Ishikawa (cell line): ENCODE measurements around the gene TRIM72.
A peak's percentile ranks its signal among the peaks of the same experiment; 100 is the strongest.

Source experiments
- CEBPB ChIP-seq: IDR thresholded peaks from 2 replicates; pipeline ENCODE4 v1.6.1; 2012
- CREB1 ChIP-seq: IDR thresholded peaks from 2 replicates; pipeline ENCODE4 v1.6.1; 2012; ENCODE audit warnings: low read depth
- EGR1 ChIP-seq: IDR thresholded peaks from 2 replicates; pipeline ENCODE4 v1.6.1; 2012
- EP300 ChIP-seq: IDR thresholded peaks from 2 replicates; pipeline ENCODE4 v1.6.1; 2012; ENCODE audit warnings: borderline replicate concordance
- FOXM1 ChIP-seq: IDR thresholded peaks from 2 replicates; pipeline ENCODE4 v1.6.1; 2012; ENCODE audit warnings: low read depth, borderline replicate concordance
- NFIC ChIP-seq: IDR thresholded peaks from 2 replicates; pipeline ENCODE4 v1.6.1; 2012
- RAD21 ChIP-seq: IDR thresholded peaks from 2 replicates; pipeline ENCODE4 v1.6.1; 2012; ENCODE audit warnings: low read depth
- REST ChIP-seq: IDR thresholded peaks from 2 replicates; pipeline ENCODE4 v1.6.1; 2012; ENCODE audit warnings: low read depth, mild to moderate bottlenecking
- TAF1 ChIP-seq: IDR thresholded peaks from 2 replicates; pipeline ENCODE4 v1.6.1; 2012; ENCODE audit warnings: low read depth, mild to moderate bottlenecking
- TCF12 ChIP-seq: IDR thresholded peaks from 2 replicates; pipeline ENCODE4 v1.6.1; 2012; ENCODE audit warnings: low read depth
- TEAD4 ChIP-seq: IDR thresholded peaks from 2 replicates; pipeline ENCODE4 v1.6.1; 2012
- USF1 ChIP-seq: IDR thresholded peaks from 2 replicates; pipeline ENCODE4 v1.6.1; 2012
- YY1 ChIP-seq: IDR thresholded peaks from 2 replicates; pipeline ENCODE4 v1.6.1; 2012; ENCODE audit warnings: low read depth
- ZBTB7A ChIP-seq: IDR thresholded peaks from 2 replicates; pipeline ENCODE4 v1.6.1; 2012; ENCODE audit warnings: low read depth
- TF ChIP-seq, protein P1 (sequence below): IDR thresholded peaks from 2 replicates; pipeline ENCODE4 v1.6.1; 2012

Gene TRIM72

GRCh38 chr16:31179747-31180459 is 34.0 kb upstream of the TRIM72 start, which contains the start of gene FUS:
Gene FUS (plus strand): TSS chr16:31180139. CDS start chr16:31180215, 76 bp downstream.
- TF ChIP-seq, protein P1, sequence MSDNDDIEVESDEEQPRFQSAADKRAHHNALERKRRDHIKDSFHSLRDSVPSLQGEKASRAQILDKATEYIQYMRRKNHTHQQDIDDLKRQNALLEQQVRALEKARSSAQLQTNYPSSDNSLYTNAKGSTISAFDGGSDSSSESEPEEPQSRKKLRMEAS = peak; percentile 81
- TF ChIP-seq TCF12 (peak; percentile 63), EGR1 (peak; percentile 100), TAF1 (peak; percentile 100), TEAD4 (0 out of 2 replicates have a peak, but pooled peaks have one; percentile 2), FOXM1 (no peak; the same call in 1 of the 2 replicates), RAD21 (no peak), EP300 (peak; percentile 70; the same call in 1 of the 2 replicates), YY1 (peak; percentile 85), CREB1 (peak; percentile 52), NFIC (0 out of 2 replicates have a peak, but pooled peaks have one; percentile 37), REST (no peak), CEBPB (no peak; the same call in 1 of the 2 replicates)

DNA sequence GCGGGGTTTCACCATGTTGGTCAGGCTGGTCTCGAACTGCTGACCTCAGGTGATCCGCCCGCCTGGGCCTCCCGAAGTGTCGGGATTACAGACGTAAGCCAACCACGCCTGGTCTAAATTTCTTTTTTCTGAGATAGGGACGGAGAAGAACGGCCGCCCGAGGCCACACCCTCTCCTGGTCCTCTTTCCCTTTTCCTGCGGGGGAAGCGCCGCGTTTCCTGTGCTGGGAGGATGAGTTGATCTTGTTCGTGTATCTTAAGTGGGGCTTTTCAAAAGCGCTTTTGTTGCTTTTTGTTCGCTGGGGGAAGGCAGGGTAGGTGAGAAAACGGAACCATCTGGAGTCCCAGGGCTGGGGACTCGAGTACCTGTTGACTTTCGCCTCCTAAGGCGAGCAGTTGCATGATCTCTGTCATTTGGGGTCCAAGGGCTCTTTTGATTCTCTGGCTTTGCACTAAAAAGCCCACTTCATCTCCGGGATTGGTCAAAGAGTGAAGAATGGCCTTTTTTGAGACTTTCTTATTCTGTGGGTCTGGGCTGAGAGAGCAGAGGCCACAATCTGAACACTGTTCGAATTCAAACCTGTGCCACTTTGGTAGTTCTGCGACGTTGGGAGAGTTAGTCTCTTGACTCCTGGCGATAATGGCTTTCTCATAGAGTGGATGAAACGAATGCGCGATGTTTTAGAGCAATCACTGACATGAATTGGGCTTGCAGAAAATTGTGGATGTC is 32.7 kb upstream of the TRIM72 start:
- TF ChIP-seq CREB1 = no peak
- TF ChIP-seq ZBTB7A = no peak
- TF ChIP-seq FOXM1 = no peak
- TF ChIP-seq EP300 = no peak
- TF ChIP-seq TEAD4 = no peak

GRCh38 chr16:31182391-31182790 is 31.5 kb upstream of the TRIM72 start:
- TF ChIP-seq EP300 = no peak
- no peak for TF ChIP-seq CEBPB
- no peak for TF ChIP-seq EGR1
- TF ChIP-seq REST = no peak
- TF ChIP-seq CREB1 = no peak
- TF ChIP-seq TAF1 = no peak
- TF ChIP-seq RAD21 = no peak
- TF ChIP-seq, protein P1 = no peak

- no peak for TF ChIP-seq USF1
- TF ChIP-seq, protein P1 = no peak
- no peak for TF ChIP-seq EP300
- TF ChIP-seq RAD21 = no peak
- TF ChIP-seq NFIC = no peak
- TF ChIP-seq CEBPB = no peak
- TF ChIP-seq REST = no peak
- TF ChIP-seq YY1 = no peak
Measured at GRCh38 chr16:31183432-31184428, 30.2 kb upstream of the TRIM72 start.
